Endodermal cell (in vitro differentiated cells): ENCODE data around the gene PCBD1. TPM values are rescaled to one million over a fixed set of nuclear protein-coding genes. Genes with fewer than 3 reads are reported as not detected.

Experiments
- DNase-seq: peaks from one replicate; pipeline ENCODE4 v3.0.0-alpha.2; 2017
- H3K27ac ChIP-seq: 2 replicates; pipeline ENCODE4 v1.5.1; 2013; ENCODE audit warnings: mild to moderate bottlenecking, low read depth, low read length, moderate library complexity
- H3K27me3 ChIP-seq: 2 replicates; pipeline ENCODE4 v1.6.1; 2013; ENCODE audit warnings: mild to moderate bottlenecking, low read length, moderate library complexity; ENCODE audit not compliant: insufficient read depth, control insufficient read depth, poor library complexity, severe bottlenecking
- H3K36me3 ChIP-seq: 2 replicates; pipeline ENCODE4 v1.7.0; 2013; ENCODE audit warnings: mild to moderate bottlenecking, low read length, moderate library complexity; ENCODE audit not compliant: control insufficient read depth, insufficient read depth
- H3K4me1 ChIP-seq: one replicate; pipeline ENCODE4 v1.7.0; 2013; ENCODE audit warnings: low read length; ENCODE audit not compliant: control insufficient read depth, insufficient read depth
- H3K4me3 ChIP-seq: 2 replicates; pipeline ENCODE4 v1.5.1; 2013; ENCODE audit warnings: mild to moderate bottlenecking, low read length, moderate library complexity
- H3K9ac ChIP-seq: 2 replicates; pipeline ENCODE4 v1.6.1; 2013; ENCODE audit warnings: mild to moderate bottlenecking, low read length, moderate library complexity; ENCODE audit not compliant: poor library complexity, severe bottlenecking; ENCODE audit errors: extremely low read depth
- H3K9me3 ChIP-seq: 2 replicates; pipeline ENCODE4 v1.6.1; 2013; ENCODE audit warnings: mild to moderate bottlenecking, low read length, moderate library complexity; ENCODE audit not compliant: control insufficient read depth
- H3K27ac Mint-ChIP-seq: 2 replicates; pipeline ENCODE4 v1.8.0; 2020; ENCODE audit warnings: mixed read lengths
- H3K27me3 Mint-ChIP-seq: 2 replicates; pipeline ENCODE4 v1.8.0; 2021; ENCODE audit warnings: mild to moderate bottlenecking, mixed read lengths; ENCODE audit not compliant: insufficient read depth
- H3K36me3 Mint-ChIP-seq: 2 replicates; pipeline ENCODE4 v1.8.0; 2020; ENCODE audit warnings: low read depth, mixed read lengths
- H3K4me1 Mint-ChIP-seq: 2 replicates; pipeline ENCODE4 v1.8.0; 2020; ENCODE audit warnings: mixed read lengths
- H3K4me3 Mint-ChIP-seq: 2 replicates; pipeline ENCODE4 v1.8.0; 2020; ENCODE audit warnings: mild to moderate bottlenecking, moderate library complexity, mixed read lengths
- H3K9me3 Mint-ChIP-seq: 2 replicates; pipeline ENCODE4 v1.8.0; 2020; ENCODE audit warnings: mild to moderate bottlenecking, mixed read lengths
- WGBS, 2 experiments: methylation state at CpG; one replicate each; pipeline versions ENCODE4 v1.1.5 to v1.1.7; 2013; ENCODE audit warnings: missing lambda C conversion rate in 2 of 2, mixed read lengths in 1 of 2; ENCODE audit not compliant: insufficient coverage in 1 of 2, insufficient read length in 1 of 2; 5-methylcytosine and 5-hydroxymethylcytosine counted together
- total RNA-seq, 2 donors: library from RNA; stranded (reverse); fragmentation: NEBNext Ultra II Directional in 1 of 2; extraction: Animal tissue kit (Norgen Biotek cat#: 25700) in 1 of 2; gene quantifications; 2 replicates in 1 of 2; 3 replicates in 1 of 2; pipeline ENCODE4 v1.2.1, GENCODE V29; 2021
- TF ChIP-seq, protein P1 (sequence below): fragments of 200-600 bp; sonication (generic); conservative IDR thresholded peaks from 2 replicates; pipeline ENCODE4 v1.5.0; 2021; ENCODE audit warnings: antibody characterized with exemption, mild to moderate bottlenecking

Gene PCBD1
- total RNA-seq, 2 donors from 2014 or later = 168 to 183 TPM

DNA sequence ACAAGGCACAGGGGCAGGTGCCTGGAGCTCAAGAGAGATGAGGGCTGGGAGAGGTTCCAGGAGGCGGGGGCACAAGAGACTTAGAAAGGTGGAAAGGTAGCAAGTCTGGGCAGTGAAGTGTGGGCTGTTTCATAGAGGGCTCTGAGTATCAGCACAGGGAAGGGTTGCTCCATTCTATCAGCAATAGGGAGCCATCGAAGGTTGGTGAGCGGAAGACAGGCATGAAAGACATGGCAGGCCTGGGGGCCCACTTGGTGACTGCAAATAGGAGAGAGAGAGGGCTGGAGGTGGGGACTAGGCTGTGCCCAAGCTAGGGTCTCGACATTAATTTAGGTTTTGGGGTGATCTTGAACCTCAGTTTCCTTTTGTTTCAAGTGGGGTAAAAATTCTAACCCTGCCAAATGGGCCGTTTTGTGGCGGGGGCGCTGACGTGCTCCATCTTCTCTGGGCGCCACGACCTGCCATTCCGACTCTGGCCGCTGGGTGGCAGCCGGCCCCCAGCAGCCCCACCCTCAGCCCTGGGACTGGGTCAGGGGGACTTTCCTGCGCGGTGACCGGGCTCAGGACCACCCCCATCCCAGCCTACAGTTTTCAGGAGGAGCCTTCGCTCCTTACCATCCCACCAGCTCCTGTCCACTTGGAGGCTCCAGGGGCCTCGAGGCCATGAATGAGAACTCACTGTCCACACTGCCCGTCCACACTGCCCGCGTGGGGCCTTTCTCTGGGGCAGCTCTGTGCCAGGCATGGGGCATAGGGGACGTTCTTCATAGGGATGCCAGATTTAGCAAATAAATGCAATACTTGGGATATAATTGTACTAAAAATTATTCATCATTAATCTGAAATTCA lies 37.2 kb upstream of the PCBD1 start:
- peaks cover 21% of the 10 kb centered on the region for H3K4me1 Mint-ChIP-seq
- no peak overlapping the region for H3K9ac ChIP-seq
- no peak overlapping the region for H3K27ac ChIP-seq
- WGBS, 2 experiments = 13 to 41% methylated on average over 11 to 22 of the region's 22 CpGs
- no peaks in the 10 kb centered on the region for H3K36me3 Mint-ChIP-seq
- H3K4me3 Mint-ChIP-seq = no peak overlapping the region
- TF ChIP-seq, protein P1, sequence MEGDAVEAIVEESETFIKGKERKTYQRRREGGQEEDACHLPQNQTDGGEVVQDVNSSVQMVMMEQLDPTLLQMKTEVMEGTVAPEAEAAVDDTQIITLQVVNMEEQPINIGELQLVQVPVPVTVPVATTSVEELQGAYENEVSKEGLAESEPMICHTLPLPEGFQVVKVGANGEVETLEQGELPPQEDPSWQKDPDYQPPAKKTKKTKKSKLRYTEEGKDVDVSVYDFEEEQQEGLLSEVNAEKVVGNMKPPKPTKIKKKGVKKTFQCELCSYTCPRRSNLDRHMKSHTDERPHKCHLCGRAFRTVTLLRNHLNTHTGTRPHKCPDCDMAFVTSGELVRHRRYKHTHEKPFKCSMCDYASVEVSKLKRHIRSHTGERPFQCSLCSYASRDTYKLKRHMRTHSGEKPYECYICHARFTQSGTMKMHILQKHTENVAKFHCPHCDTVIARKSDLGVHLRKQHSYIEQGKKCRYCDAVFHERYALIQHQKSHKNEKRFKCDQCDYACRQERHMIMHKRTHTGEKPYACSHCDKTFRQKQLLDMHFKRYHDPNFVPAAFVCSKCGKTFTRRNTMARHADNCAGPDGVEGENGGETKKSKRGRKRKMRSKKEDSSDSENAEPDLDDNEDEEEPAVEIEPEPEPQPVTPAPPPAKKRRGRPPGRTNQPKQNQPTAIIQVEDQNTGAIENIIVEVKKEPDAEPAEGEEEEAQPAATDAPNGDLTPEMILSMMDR = peak; percentile 98
- DNase-seq = peak; percentile 90
- no peak overlapping the region for H3K27ac Mint-ChIP-seq
- no peaks in the 10 kb centered on the region for H3K9me3 Mint-ChIP-seq
- peaks cover 5% of the 10 kb centered on the region for H3K27me3 Mint-ChIP-seq
- H3K36me3 ChIP-seq = no peaks in the 10 kb centered on the region
- H3K4me3 ChIP-seq = no peak overlapping the region
- no peaks in the 10 kb centered on the region for H3K27me3 ChIP-seq
- peaks cover 11% of the 10 kb centered on the region for H3K4me1 ChIP-seq
- no peaks in the 10 kb centered on the region for H3K9me3 ChIP-seq

DNA sequence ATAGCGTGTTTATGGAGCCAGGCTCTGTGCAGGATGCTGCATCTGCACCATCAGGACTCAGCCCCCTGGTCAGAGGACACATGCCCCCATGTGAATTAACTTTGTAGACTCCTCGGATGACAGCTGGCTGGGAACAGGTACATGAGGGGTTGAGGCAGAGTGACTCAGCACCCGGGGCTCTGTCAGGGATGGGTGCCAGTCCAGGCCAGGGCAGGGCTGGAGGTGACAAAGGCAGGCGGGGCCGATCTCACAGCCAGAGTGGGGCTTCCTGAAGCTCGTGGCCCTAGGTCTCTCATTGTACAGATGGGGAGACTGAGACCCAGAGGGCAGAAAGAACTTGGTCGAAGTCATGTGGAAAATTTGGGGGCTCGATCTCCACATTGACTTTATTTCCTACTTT lies 35.3 kb upstream of the PCBD1 start:
- no peak overlapping the region for H3K27ac Mint-ChIP-seq
- no peak overlapping the region for H3K4me3 Mint-ChIP-seq
- no peak overlapping the region for H3K4me3 ChIP-seq
- 91 to 93% methylated on average over 7 to 8 of the region's 8 CpGs for WGBS, 2 experiments
- no peak overlapping the region for H3K9ac ChIP-seq
- H3K9me3 ChIP-seq = no peaks in the 10 kb centered on the region
- H3K9me3 Mint-ChIP-seq = no peaks in the 10 kb centered on the region
- no peaks in the 10 kb centered on the region for H3K27me3 ChIP-seq
- no peaks in the 10 kb centered on the region for H3K36me3 Mint-ChIP-seq
- no peak overlapping the region for H3K27ac ChIP-seq
- DNase-seq = no peak
- H3K4me1 Mint-ChIP-seq = peaks cover 21% of the 10 kb centered on the region
- H3K27me3 Mint-ChIP-seq = peaks cover 3% of the 10 kb centered on the region
- TF ChIP-seq, protein P1 = no peak
- no peaks in the 10 kb centered on the region for H3K36me3 ChIP-seq
- peaks cover 11% of the 10 kb centered on the region for H3K4me1 ChIP-seq

DNA sequence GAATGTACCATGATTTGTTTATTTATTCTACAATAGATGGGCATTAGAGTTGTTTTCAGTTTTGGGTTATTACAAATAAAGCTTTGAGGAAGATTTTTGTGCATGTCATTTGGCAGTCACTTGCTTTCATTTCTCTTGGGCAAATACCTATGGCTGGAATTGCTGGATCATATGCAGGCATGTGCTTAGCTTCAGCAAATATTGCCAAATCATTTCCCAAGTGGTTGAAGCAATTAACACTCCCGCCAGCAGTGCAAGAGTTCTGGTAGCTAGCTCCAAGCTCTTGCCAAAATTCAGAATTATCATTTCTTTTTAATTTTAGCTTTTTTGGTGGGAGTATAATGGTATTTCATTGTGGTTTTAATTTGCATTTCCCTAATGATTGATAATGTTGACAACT lies 32.9 kb upstream of the PCBD1 start:
- Histone ChIP-seq H3K9ac (no peak overlapping the region), H3K36me3 (no peaks in the 10 kb centered on the region), H3K4me1 (no peaks in the 10 kb centered on the region), H3K9me3 (no peaks in the 10 kb centered on the region), H3K27ac (no peak overlapping the region), H3K4me3 (no peak overlapping the region), H3K27me3 (no peaks in the 10 kb centered on the region)
- no peak for DNase-seq
- 92 to 100% methylated on average over 1 of the region's 1 CpG for WGBS, 2 experiments
- H3K27me3 Mint-ChIP-seq = peaks cover 5% of the 10 kb centered on the region
- H3K4me3 Mint-ChIP-seq = no peak overlapping the region
- TF ChIP-seq, protein P1 = no peak
- H3K27ac Mint-ChIP-seq = no peak overlapping the region
- H3K4me1 Mint-ChIP-seq = peaks cover under 1% of the 10 kb centered on the region
- H3K36me3 Mint-ChIP-seq = no peaks in the 10 kb centered on the region
- H3K9me3 Mint-ChIP-seq = no peaks in the 10 kb centered on the region
